WTC11 (cell line): ENCODE measurements around the gene VSTM2B. TPM values are rescaled to one million over a fixed set of nuclear protein-coding genes. Genes with fewer than 3 reads are reported as not detected.

ENCODE experiments used
- ATAC-seq: fragments of 200-7000 bp; cut with Tn5 transposase; 2 replicates; pipeline ENCODE4 v1.10.0; 2021; ENCODE audit warnings: mild to moderate bottlenecking, moderate library complexity
- CTCF ChIA-PET: fragments of 300-600 bp; sonication (Branson Sonifier 250); formaldehyde crosslinking; loops from one replicate; lab custom pipeline; 2021; ENCODE audit warnings: antibody characterized with exemption; lab: Charles Lee
- POLR2A ChIA-PET: fragments of 350-600 bp; sonication (Branson Sonifier 250); formaldehyde crosslinking; loops from one replicate; lab custom pipeline; 2021; ENCODE audit warnings: antibody characterized with exemption; lab: Charles Lee
- DNase-seq: peaks from one replicate; pipeline ENCODE4 v3.0.0; 2021; ENCODE audit warnings: low spot score
- H3K27ac Mint-ChIP-seq: 2 replicates; pipeline ENCODE4 v1.8.0; 2021; ENCODE audit warnings: mixed read lengths
- H3K27me3 Mint-ChIP-seq: 2 replicates; pipeline ENCODE4 v1.8.0; 2021; ENCODE audit warnings: low read depth, mild to moderate bottlenecking, moderate library complexity, mixed read lengths
- H3K36me3 Mint-ChIP-seq: 2 replicates; pipeline ENCODE4 v1.8.0; 2021; ENCODE audit warnings: mixed read lengths
- H3K4me1 Mint-ChIP-seq: 2 replicates; pipeline ENCODE4 v1.8.0; 2022; ENCODE audit warnings: mixed read lengths
- H3K4me3 Mint-ChIP-seq: 2 replicates; pipeline ENCODE4 v1.8.0; 2021; ENCODE audit warnings: mild to moderate bottlenecking, moderate library complexity, mixed read lengths
- H3K9me3 Mint-ChIP-seq: 2 replicates; pipeline ENCODE4 v1.8.0; 2021; ENCODE audit warnings: mixed read lengths
- ATF1 ChIP-seq: sonication (generic); formaldehyde crosslinking; IDR thresholded peaks from 2 replicates; pipeline ENCODE4 v1.8.1; 2023; ENCODE audit warnings: mild to moderate bottlenecking, moderate library complexity, missing genetic modification reagents
- CREM ChIP-seq: sonication (generic); formaldehyde crosslinking; IDR thresholded peaks from 2 replicates; pipeline ENCODE4 v1.8.1; 2022; ENCODE audit warnings: mild to moderate bottlenecking, missing genetic modification reagents, moderate library complexity
- GABPB1 ChIP-seq: sonication (generic); formaldehyde crosslinking; IDR thresholded peaks from 2 replicates; pipeline ENCODE4 v1.8.1; 2023; ENCODE audit warnings: mild to moderate bottlenecking, missing genetic modification reagents
- MXD4 ChIP-seq: fragments of 250-450 bp; sonication (Bioruptor Pico); IDR thresholded peaks from 2 replicates; pipeline ENCODE4 v1.8.0; 2021; ENCODE audit warnings: mild to moderate bottlenecking, moderate library complexity, borderline replicate concordance
- MYBL2 ChIP-seq: sonication (generic); formaldehyde crosslinking; IDR thresholded peaks from 2 replicates; pipeline ENCODE4 v1.8.1; 2023; ENCODE audit warnings: mild to moderate bottlenecking, moderate library complexity, missing genetic modification reagents
- OVOL2 ChIP-seq: fragments of 250-450 bp; sonication (Bioruptor Pico); IDR thresholded peaks from 2 replicates; pipeline ENCODE4 v1.9.0; 2021; ENCODE audit warnings: mild to moderate bottlenecking, borderline replicate concordance
- RORB ChIP-seq: fragments of 250-450 bp; sonication (Bioruptor Pico); IDR thresholded peaks from 2 replicates; pipeline ENCODE4 v1.9.0; 2021; ENCODE audit warnings: mild to moderate bottlenecking
- SMAD4 ChIP-seq: sonication (generic); formaldehyde crosslinking; IDR thresholded peaks from 2 replicates; pipeline ENCODE4 v1.8.0; 2022; ENCODE audit warnings: mild to moderate bottlenecking, missing genetic modification reagents
- SP1 ChIP-seq: sonication (generic); formaldehyde crosslinking; conservative IDR thresholded peaks from 2 replicates; pipeline ENCODE4 v1.8.1; 2022; ENCODE audit warnings: missing genetic modification reagents
- ZBTB21 ChIP-seq: sonication (generic); formaldehyde crosslinking; IDR thresholded peaks from 2 replicates; pipeline ENCODE4 v1.8.1; 2023; ENCODE audit warnings: mild to moderate bottlenecking, missing genetic modification reagents, borderline replicate concordance
- ZBTB43 ChIP-seq: sonication (generic); formaldehyde crosslinking; IDR thresholded peaks from 2 replicates; pipeline ENCODE4 v1.8.1; 2023; ENCODE audit warnings: mild to moderate bottlenecking, missing genetic modification reagents
- ZNF138 ChIP-seq: sonication (generic); formaldehyde crosslinking; conservative IDR thresholded peaks from 2 replicates; pipeline ENCODE4 v1.8.1; 2022; ENCODE audit warnings: mild to moderate bottlenecking, moderate library complexity, missing genetic modification reagents
- ZNF263 ChIP-seq: sonication (generic); formaldehyde crosslinking; IDR thresholded peaks from 2 replicates; pipeline ENCODE4 v1.8.1; 2022; ENCODE audit warnings: low read depth, mild to moderate bottlenecking, moderate library complexity, missing genetic modification reagents
- ZNF671 ChIP-seq: fragments of 250-450 bp; sonication (Bioruptor Pico); IDR thresholded peaks from 2 replicates; pipeline ENCODE4 v1.8.0; 2021; ENCODE audit warnings: mild to moderate bottlenecking
- total RNA-seq: library from RNA; stranded (reverse); gene quantifications from 3 replicates; pipeline ENCODE4 v1.2.3, GENCODE V29; 2021
- TF ChIP-seq, protein P1 (sequence below): sonication (generic); formaldehyde crosslinking; IDR thresholded peaks from 2 replicates; pipeline ENCODE4 v1.8.0; 2022; ENCODE audit warnings: missing genetic modification reagents
- TF ChIP-seq, protein P2 (sequence below): sonication (generic); formaldehyde crosslinking; IDR thresholded peaks from 2 replicates; pipeline ENCODE4 v1.8.1; 2023; ENCODE audit warnings: mild to moderate bottlenecking, moderate library complexity, missing genetic modification reagents
- TF ChIP-seq, protein P3 (sequence below): sonication (generic); formaldehyde crosslinking; IDR thresholded peaks from 2 replicates; pipeline ENCODE4 v1.8.0; 2023; ENCODE audit warnings: missing genetic modification reagents
- TF ChIP-seq, protein P4 (sequence below): fragments of 250-450 bp; sonication (Bioruptor Pico); IDR thresholded peaks from 2 replicates; pipeline ENCODE4 v1.9.0; 2021; ENCODE audit warnings: moderate library complexity, mild to moderate bottlenecking, inconsistent platforms, borderline replicate concordance
- TF ChIP-seq, protein P5 (sequence below): fragments of 250-450 bp; sonication (Bioruptor Pico); IDR thresholded peaks from 2 replicates; pipeline ENCODE4 v1.9.0; 2021; ENCODE audit warnings: mild to moderate bottlenecking

The VSTM2B gene
- total RNA-seq, 1 experiment from 2014 or later, result 3.2 TPM

DNA sequence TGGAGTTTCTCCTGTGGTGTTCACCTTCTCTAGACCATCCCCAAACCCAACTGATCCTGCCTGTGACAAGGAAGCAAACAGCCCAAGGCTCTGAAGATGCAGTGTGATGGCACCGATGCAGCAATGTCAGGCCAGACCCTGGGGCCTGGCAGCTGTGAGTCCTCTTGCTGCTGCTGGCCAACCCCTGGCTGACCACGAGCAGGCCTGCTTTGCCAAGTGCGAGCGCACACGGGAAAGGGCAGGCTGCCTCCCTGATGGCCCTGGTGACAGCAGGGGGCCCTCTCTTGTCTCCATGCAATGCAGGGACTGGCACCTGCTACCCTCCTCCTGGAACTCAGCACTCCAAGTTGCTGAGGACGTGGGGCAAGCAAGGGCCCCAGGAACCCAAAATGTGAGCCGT, 5.4 kb upstream of the VSTM2B start (continued):
- no peak for TF ChIP-seq RORB
- TF ChIP-seq ZBTB21, result no peak
- TF ChIP-seq, protein P1, sequence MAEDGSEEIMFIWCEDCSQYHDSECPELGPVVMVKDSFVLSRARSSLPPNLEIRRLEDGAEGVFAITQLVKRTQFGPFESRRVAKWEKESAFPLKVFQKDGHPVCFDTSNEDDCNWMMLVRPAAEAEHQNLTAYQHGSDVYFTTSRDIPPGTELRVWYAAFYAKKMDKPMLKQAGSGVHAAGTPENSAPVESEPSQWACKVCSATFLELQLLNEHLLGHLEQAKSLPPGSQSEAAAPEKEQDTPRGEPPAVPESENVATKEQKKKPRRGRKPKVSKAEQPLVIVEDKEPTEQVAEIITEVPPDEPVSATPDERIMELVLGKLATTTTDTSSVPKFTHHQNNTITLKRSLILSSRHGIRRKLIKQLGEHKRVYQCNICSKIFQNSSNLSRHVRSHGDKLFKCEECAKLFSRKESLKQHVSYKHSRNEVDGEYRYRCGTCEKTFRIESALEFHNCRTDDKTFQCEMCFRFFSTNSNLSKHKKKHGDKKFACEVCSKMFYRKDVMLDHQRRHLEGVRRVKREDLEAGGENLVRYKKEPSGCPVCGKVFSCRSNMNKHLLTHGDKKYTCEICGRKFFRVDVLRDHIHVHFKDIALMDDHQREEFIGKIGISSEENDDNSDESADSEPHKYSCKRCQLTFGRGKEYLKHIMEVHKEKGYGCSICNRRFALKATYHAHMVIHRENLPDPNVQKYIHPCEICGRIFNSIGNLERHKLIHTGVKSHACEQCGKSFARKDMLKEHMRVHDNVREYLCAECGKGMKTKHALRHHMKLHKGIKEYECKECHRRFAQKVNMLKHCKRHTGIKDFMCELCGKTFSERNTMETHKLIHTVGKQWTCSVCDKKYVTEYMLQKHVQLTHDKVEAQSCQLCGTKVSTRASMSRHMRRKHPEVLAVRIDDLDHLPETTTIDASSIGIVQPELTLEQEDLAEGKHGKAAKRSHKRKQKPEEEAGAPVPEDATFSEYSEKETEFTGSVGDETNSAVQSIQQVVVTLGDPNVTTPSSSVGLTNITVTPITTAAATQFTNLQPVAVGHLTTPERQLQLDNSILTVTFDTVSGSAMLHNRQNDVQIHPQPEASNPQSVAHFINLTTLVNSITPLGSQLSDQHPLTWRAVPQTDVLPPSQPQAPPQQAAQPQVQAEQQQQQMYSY, result no peak
- no peak for TF ChIP-seq OVOL2
- TF ChIP-seq ZNF138 (CRISPR knock-in tag), result no peak

DNA sequence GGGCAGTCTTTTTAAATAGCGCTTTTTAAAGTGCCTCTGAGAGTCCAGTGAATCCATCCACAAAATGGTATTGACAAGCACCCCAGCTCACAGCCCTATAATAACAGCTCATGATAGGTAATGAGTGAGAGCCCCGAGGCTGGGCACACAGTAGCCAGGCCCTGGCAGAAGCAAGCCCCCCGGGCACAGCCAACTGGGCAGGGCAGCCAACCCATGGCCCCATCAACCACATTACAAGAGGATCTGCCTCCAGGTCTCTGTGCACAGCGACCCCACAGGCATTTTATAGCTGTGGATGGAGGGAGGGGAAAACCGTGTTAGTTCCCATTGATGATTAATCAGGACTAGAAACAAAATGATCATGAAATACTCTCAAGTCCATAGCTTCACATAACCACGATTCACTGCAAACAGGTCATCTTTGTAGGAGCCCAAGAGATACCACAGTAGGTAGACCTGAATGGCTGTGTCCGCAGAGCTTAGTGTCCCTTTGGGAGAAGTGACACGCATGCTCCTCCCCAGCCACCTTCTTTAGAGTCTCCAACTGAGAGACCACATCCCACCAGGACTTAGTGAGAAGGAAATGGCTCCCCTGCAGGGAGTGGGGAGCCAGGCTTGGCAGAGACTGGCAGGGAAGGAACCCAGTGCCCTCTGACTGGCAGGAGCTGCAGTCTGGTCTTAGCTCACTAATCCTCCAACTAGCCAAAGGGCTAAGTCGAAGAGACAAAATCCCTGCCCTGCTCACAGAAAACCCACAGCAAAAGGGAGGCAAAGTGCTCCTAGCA, 4.3 kb upstream of the VSTM2B start:
- no peak for ATAC-seq
- no peak for DNase-seq
- ChIA-PET CTCF (interaction anchor here (1.3 to 1.7 kb wide), 2 partner anchors 15 to 236 kb away, joined by 3 to 4 read pairs; no protein-coding TSS in a partner anchor), POLR2A (no interaction called here)
- Mint-ChIP-seq H3K36me3 (no peaks in the 10 kb centered on the region), H3K27me3 (peaks cover 52% of the 10 kb centered on the region), H3K9me3 (no peaks in the 10 kb centered on the region), H3K4me1 (peaks cover 4% of the 10 kb centered on the region; the same call in 1 of the 2 replicates), H3K27ac (no peak overlapping the region), H3K4me3 (no peak overlapping the region)
- TF ChIP-seq, protein P2, sequence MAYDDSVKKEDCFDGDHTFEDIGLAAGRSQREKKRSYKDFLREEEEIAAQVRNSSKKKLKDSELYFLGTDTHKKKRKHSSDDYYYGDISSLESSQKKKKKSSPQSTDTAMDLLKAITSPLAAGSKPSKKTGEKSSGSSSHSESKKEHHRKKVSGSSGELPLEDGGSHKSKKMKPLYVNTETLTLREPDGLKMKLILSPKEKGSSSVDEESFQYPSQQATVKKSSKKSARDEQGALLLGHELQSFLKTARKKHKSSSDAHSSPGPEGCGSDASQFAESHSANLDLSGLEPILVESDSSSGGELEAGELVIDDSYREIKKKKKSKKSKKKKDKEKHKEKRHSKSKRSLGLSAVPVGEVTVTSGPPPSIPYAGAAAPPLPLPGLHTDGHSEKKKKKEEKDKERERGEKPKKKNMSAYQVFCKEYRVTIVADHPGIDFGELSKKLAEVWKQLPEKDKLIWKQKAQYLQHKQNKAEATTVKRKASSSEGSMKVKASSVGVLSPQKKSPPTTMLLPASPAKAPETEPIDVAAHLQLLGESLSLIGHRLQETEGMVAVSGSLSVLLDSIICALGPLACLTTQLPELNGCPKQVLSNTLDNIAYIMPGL (CRISPR knock-in tag), result no peak
- TF ChIP-seq MXD4 (no peak), SMAD4 (CRISPR knock-in tag) (no peak), ATF1 (no peak), CREM (CRISPR knock-in tag) (no peak), ZNF263 (CRISPR knock-in tag) (no peak), ZNF671 (CRISPR knock-in tag) (no peak), MYBL2 (CRISPR knock-in tag) (no peak), ZBTB21 (no peak), SP1 (no peak), GABPB1 (CRISPR knock-in tag) (no peak), ZBTB43 (no peak)
- TF ChIP-seq, protein P3, sequence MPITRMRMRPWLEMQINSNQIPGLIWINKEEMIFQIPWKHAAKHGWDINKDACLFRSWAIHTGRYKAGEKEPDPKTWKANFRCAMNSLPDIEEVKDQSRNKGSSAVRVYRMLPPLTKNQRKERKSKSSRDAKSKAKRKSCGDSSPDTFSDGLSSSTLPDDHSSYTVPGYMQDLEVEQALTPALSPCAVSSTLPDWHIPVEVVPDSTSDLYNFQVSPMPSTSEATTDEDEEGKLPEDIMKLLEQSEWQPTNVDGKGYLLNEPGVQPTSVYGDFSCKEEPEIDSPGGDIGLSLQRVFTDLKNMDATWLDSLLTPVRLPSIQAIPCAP (CRISPR knock-in tag), result no peak
- TF ChIP-seq, protein P4, sequence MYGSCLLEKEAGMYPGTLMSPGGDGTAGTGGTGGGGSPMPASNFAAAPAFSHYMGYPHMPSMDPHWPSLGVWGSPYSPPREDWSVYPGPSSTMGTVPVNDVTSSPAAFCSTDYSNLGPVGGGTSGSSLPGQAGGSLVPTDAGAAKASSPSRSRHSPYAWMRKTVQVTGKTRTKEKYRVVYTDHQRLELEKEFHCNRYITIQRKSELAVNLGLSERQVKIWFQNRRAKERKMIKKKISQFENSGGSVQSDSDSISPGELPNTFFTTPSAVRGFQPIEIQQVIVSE (CRISPR knock-in tag), result no peak
- TF ChIP-seq, protein P5, sequence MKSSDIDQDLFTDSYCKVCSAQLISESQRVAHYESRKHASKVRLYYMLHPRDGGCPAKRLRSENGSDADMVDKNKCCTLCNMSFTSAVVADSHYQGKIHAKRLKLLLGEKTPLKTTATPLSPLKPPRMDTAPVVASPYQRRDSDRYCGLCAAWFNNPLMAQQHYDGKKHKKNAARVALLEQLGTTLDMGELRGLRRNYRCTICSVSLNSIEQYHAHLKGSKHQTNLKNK (CRISPR knock-in tag), result no peak
